B cell (primary cell): ENCODE data around the gene KCNJ11. TPM values are rescaled to one million over a fixed set of nuclear protein-coding genes. Genes with fewer than 3 reads are reported as not detected.

Experiments used
- ATAC-seq: fragments of 200-7000 bp; cut with Tn5 transposase; one replicate; pipeline ENCODE4 v1.10.0; 2021; ENCODE audit warnings: low read depth, mild to moderate bottlenecking, moderate number of reproducible peaks, moderate library complexity
- CTCF ChIA-PET: fragments of 350-600 bp; sonication (Branson Sonifier 250); formaldehyde crosslinking; loops from one replicate; lab custom pipeline; 2021; ENCODE audit warnings: antibody characterized with exemption, inconsistent platforms; lab: Charles Lee
- POLR2A ChIA-PET: fragments of 350-600 bp; sonication (Branson Sonifier 250); formaldehyde crosslinking; loops from one replicate; lab custom pipeline; 2021; ENCODE audit warnings: antibody characterized with exemption; lab: Charles Lee
- DNase-seq: peaks from one replicate; pipeline ENCODE4 v3.0.0; 2013
- H2AFZ ChIP-seq: 2 replicates; pipeline ENCODE4 v1.6.1; 2012; ENCODE audit warnings: mild to moderate bottlenecking, low read depth, low read length; ENCODE audit not compliant: insufficient read depth, poor library complexity, severe bottlenecking
- H3K27ac ChIP-seq, 2 donors: 1 replicate in 1 of 2; 2 replicates in 1 of 2; pipeline ENCODE4 v1.5.1; 2012 to 2013; ENCODE audit warnings: low read length in 2 of 2, mild to moderate bottlenecking in 2 of 2, moderate library complexity in 1 of 2
- H3K27me3 ChIP-seq, 4 experiments: fragments of 200-600 bp in 1 of 4; sonication (generic) in 1 of 4; replicated peaks in 1 of 4; 1 replicate in 2 of 4; 2 replicates in 2 of 4; pipeline versions ENCODE4 v1.6.1 to v1.7.0; 2013 to 2016; ENCODE audit warnings: low read length in 3 of 4, mild to moderate bottlenecking in 2 of 4, mixed read lengths in 1 of 4, moderate library complexity in 1 of 4; ENCODE audit not compliant: insufficient read depth in 4 of 4, control insufficient read depth in 3 of 4; ENCODE audit errors: control extremely low read depth in 1 of 4
- H3K36me3 ChIP-seq, 2 experiments: replicated peaks in 1 of 2; 1 replicate in 1 of 2; 2 replicates in 1 of 2; pipeline versions ENCODE4 v1.6.1 to v1.7.1; 2013; ENCODE audit warnings: low read length in 1 of 2; ENCODE audit not compliant: insufficient read depth in 2 of 2, control insufficient read depth in 1 of 2; ENCODE audit errors: control extremely low read depth in 1 of 2, extremely low read depth in 1 of 2
- H3K4me1 ChIP-seq, 2 donors: fragments of 200-600 bp in 1 of 2; sonication (generic) in 1 of 2; 1 replicate in 1 of 2; 2 replicates in 1 of 2; pipeline versions ENCODE4 v1.5.1 to v1.6.1; 2013 to 2017; ENCODE audit warnings: low read length in 2 of 2; ENCODE audit not compliant: control insufficient read depth in 2 of 2, insufficient read depth in 2 of 2
- H3K4me2 ChIP-seq: replicated peaks from 2 replicates; pipeline ENCODE3; 2012; ENCODE audit warnings: mild to moderate bottlenecking, low read depth, low read length; ENCODE audit not compliant: poor library complexity, severe bottlenecking
- H3K4me3 ChIP-seq, 5 experiments: fragments of 200-600 bp in 1 of 5; sonication (generic) in 1 of 5; 1 replicate in 3 of 5; 2 replicates in 2 of 5; pipeline versions ENCODE4 v1.5.1 to v1.7.0; 2011 to 2016; ENCODE audit warnings: low read length in 4 of 5, mild to moderate bottlenecking in 4 of 5, low read depth in 2 of 5, control low read depth in 1 of 5, moderate library complexity in 1 of 5; ENCODE audit not compliant: insufficient read depth in 1 of 5; ENCODE audit errors: control extremely low read depth in 1 of 5, extremely low read depth in 1 of 5
- H3K79me2 ChIP-seq: fragments of 200-600 bp; sonication (generic); one replicate; pipeline ENCODE4 v1.6.0; 2016; ENCODE audit warnings: low read length; ENCODE audit not compliant: control insufficient read depth, insufficient read depth
- H3K9ac ChIP-seq: fragments of 200-600 bp; sonication (generic); 2 replicates; pipeline ENCODE4 v1.6.1; 2017; ENCODE audit warnings: mild to moderate bottlenecking, low read length, moderate library complexity
- H3K9me3 ChIP-seq, 3 donors: one replicate each; pipeline versions ENCODE4 v1.6.1 to v1.7.1; 2013; ENCODE audit warnings: low read length in 2 of 3; ENCODE audit not compliant: control insufficient read depth in 2 of 3, insufficient read depth in 1 of 3; ENCODE audit errors: control extremely low read depth in 1 of 3
- H4K20me1 ChIP-seq: 2 replicates; pipeline ENCODE4 v1.6.0; 2012; ENCODE audit warnings: mild to moderate bottlenecking, low read length; ENCODE audit not compliant: insufficient read depth, control insufficient read depth, poor library complexity, severe bottlenecking
- H3K27ac Mint-ChIP-seq: one replicate; pipeline ENCODE4 v1.8.0; 2021; ENCODE audit warnings: mixed read lengths
- H3K27me3 Mint-ChIP-seq: one replicate; pipeline ENCODE4 v1.8.0; 2021; ENCODE audit warnings: mixed read lengths
- H3K4me1 Mint-ChIP-seq: one replicate; pipeline ENCODE4 v1.8.0; 2021; ENCODE audit warnings: mixed read lengths
- H3K4me3 Mint-ChIP-seq: one replicate; pipeline ENCODE4 v1.8.0; 2021; ENCODE audit warnings: mixed read lengths
- H3K9me3 Mint-ChIP-seq: one replicate; pipeline ENCODE4 v1.8.0; 2022; ENCODE audit warnings: mixed read lengths; ENCODE audit not compliant: insufficient read depth
- CTCF ChIP-seq: fragments of 200-600 bp; IDR thresholded peaks from one replicate; pipeline ENCODE4 v1.8.0; 2022; ENCODE audit warnings: antibody characterized with exemption, mild to moderate bottlenecking
- EZH2 ChIP-seq: IDR thresholded peaks from 2 replicates; pipeline ENCODE4 v1.6.1; 2012; ENCODE audit warnings: borderline replicate concordance, low read depth, mild to moderate bottlenecking, moderate library complexity, low read length; ENCODE audit not compliant: insufficient read depth, poor library complexity, severe bottlenecking
- WGBS: methylation state at CpG from one replicate; pipeline ENCODE4 v1.1.5; 2013; ENCODE audit warnings: missing lambda C conversion rate; ENCODE audit not compliant: insufficient coverage; 5-methylcytosine and 5-hydroxymethylcytosine counted together
- intact Hi-C: fragments of 100-400 bp; cut with micrococcal nuclease; formaldehyde crosslinking; loops from one replicate; pipeline ENCODE4 v1.10.0; 2022
- polyA plus RNA-seq: library from polyadenylated mRNA; depleted of rRNA; stranded (reverse); fragments of >200 nt; gene quantifications from 2 replicates; pipeline ENCODE4 v1.2.3, GENCODE V29; 2012
- total RNA-seq, 2 donors: library from RNA; stranded (reverse); fragments of 120-200 nt in 1 of 2; gene quantifications; 1 replicate in 1 of 2; 2 replicates in 1 of 2; pipeline versions ENCODE4 v1.2.3 to v1.2.4, GENCODE V29; 2013 to 2022

KCNJ11 gene
- total and polyA plus RNA-seq, 2 donors (not counting 1 experiment from before 2014, with no cell fraction given): 1.4 to 2.1 TPM

GRCh38 chr11:17400048-17400775, 11.8 kb upstream of the KCNJ11 start:
- H3K4me2 ChIP-seq: peak overlapping the region; percentile 51
- H3K4me1 Mint-ChIP-seq: peaks cover 15% of the 10 kb centered on the region
- 58% methylated on average over 18 of the region's 19 CpGs for WGBS
- H3K79me2 ChIP-seq: no peaks in the 10 kb centered on the region
- ATAC-seq (peak; percentile 80), DNase-seq (peak; percentile 61)
- no peaks in the 10 kb centered on the region for H4K20me1 ChIP-seq
- H3K27ac ChIP-seq: peak overlapping the region; percentile 43 to 67
- peak overlapping the region; percentile 77 for H3K27ac Mint-ChIP-seq
- ChIA-PET POLR2A (interaction anchor here (0.7 kb wide), 1 partner anchor 10 kb away, joined by 3 read pairs; no protein-coding TSS in a partner anchor), CTCF (interaction anchor here (0.8 to 2.3 kb wide), 2 partner anchors 11 to 106 kb away, joined by 3 to 8 read pairs; partner anchors contain the start of gene KCNJ11)
- no peaks in the 10 kb centered on the region for H3K9me3 ChIP-seq
- peaks cover 13 to 26% of the 10 kb centered on the region in 2 donors for H3K4me1 ChIP-seq
- H3K27me3 Mint-ChIP-seq: no peaks in the 10 kb centered on the region
- peak overlapping the region; percentile 47 for H3K9ac ChIP-seq
- no peaks in the 10 kb centered on the region for H3K27me3 ChIP-seq
- H3K4me3 Mint-ChIP-seq: peak overlapping the region; percentile 42
- no peaks in the 10 kb centered on the region for H3K9me3 Mint-ChIP-seq
- H3K4me3 ChIP-seq: peak overlapping the region in 2 of 5 experiments; percentile 27 to 37
- TF ChIP-seq CTCF: no peak
- TF ChIP-seq EZH2: no peak
- no peaks in the 10 kb centered on the region for H3K36me3 ChIP-seq
- intact Hi-C loops: no loop called here
- peak overlapping the region; percentile 30 for H2AFZ ChIP-seq

GRCh38 chr11:17399236-17399635, 10.8 kb upstream of the KCNJ11 start:
- no peak overlapping the region for H3K27ac Mint-ChIP-seq
- Histone ChIP-seq H3K9ac (no peak overlapping the region), H3K9me3 (no peaks in the 10 kb centered on the region), H2AFZ (no peak overlapping the region), H4K20me1 (no peaks in the 10 kb centered on the region), H3K27ac (no peak overlapping the region), H3K79me2 (no peaks in the 10 kb centered on the region), H3K4me3 (no peak overlapping the region), H3K36me3 (no peaks in the 10 kb centered on the region), H3K27me3 (no peaks in the 10 kb centered on the region), H3K4me1 (peaks cover 13 to 26% of the 10 kb centered on the region in 2 donors), H3K4me2 (no peak overlapping the region)
- H3K4me1 Mint-ChIP-seq: peaks cover 15% of the 10 kb centered on the region
- CTCF ChIA-PET: interaction anchor here (1.8 kb wide), 1 partner anchor 11 kb away, joined by 4 read pairs; the partner anchor contains the start of gene KCNJ11
- POLR2A ChIA-PET: no interaction called here
- ATAC-seq (no peak), DNase-seq (no peak)
- intact Hi-C loops: no loop called here
- H3K4me3 Mint-ChIP-seq: no peak overlapping the region
- TF ChIP-seq CTCF (no peak), EZH2 (no peak)
- no peaks in the 10 kb centered on the region for H3K27me3 Mint-ChIP-seq
- H3K9me3 Mint-ChIP-seq: no peaks in the 10 kb centered on the region
